Nephron (organoid): ENCODE measurements around the gene RPRD1A.
A peak's percentile ranks its signal among the peaks of the same experiment; 100 is the strongest.

Experiments
- H3K27ac Mint-ChIP-seq, 3 experiments: 2 replicates each; pipeline ENCODE4 v1.8.0; 2020; ENCODE audit warnings: mixed read lengths in 3 of 3, mild to moderate bottlenecking in 2 of 3, moderate library complexity in 1 of 3
- H3K27me3 Mint-ChIP-seq: 2 replicates; pipeline ENCODE4 v1.8.0; 2021; ENCODE audit warnings: low read depth, mild to moderate bottlenecking, moderate library complexity, mixed read lengths
- H3K36me3 Mint-ChIP-seq: 2 replicates; pipeline ENCODE4 v1.8.0; 2020; ENCODE audit warnings: low read depth, mixed read lengths
- H3K4me1 Mint-ChIP-seq: 2 replicates; pipeline ENCODE4 v1.8.0; 2020; ENCODE audit warnings: mixed read lengths
- H3K4me3 Mint-ChIP-seq, 3 experiments: 2 replicates each; pipeline ENCODE4 v1.8.0; 2020; ENCODE audit warnings: mild to moderate bottlenecking in 3 of 3, mixed read lengths in 3 of 3, moderate library complexity in 2 of 3
- H3K9me3 Mint-ChIP-seq: 2 replicates; pipeline ENCODE4 v1.8.0; 2020; ENCODE audit warnings: mixed read lengths
- TF ChIP-seq, protein P1 (sequence below), 3 experiments: fragments of 200-600 bp; sonication (generic); IDR thresholded peaks; one replicate each; pipeline ENCODE4 v1.5.0; 2021; ENCODE audit warnings: antibody characterized with exemption in 3 of 3; ENCODE audit not compliant: unreplicated experiment in 3 of 3

The RPRD1A gene

DNA sequence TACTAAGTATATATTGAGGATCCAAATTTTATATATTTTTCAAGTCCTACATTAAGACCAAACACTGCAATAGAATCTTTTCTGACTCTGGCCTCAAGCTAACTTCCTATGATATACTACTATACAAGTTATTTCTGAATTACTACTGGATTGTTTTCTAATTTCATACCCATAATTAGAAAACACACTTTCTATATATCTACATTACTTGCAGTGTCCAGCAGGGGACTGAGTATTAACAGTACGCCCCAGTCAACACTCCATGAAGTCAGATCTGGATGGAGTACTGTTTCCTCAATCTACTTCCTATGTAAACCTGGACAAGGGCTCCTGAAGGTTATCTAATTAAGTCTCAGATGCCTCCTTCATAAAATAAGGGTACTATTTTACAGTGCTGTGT lies 68.4 kb downstream of the RPRD1A start:
- Mint-ChIP-seq H3K27me3 (no peaks in the 10 kb centered on the region), H3K4me1 (no peaks in the 10 kb centered on the region), H3K36me3 (no peaks in the 10 kb centered on the region), H3K27ac (no peak overlapping the region), H3K9me3 (no peaks in the 10 kb centered on the region), H3K4me3 (no peak overlapping the region)
- TF ChIP-seq, protein P1, sequence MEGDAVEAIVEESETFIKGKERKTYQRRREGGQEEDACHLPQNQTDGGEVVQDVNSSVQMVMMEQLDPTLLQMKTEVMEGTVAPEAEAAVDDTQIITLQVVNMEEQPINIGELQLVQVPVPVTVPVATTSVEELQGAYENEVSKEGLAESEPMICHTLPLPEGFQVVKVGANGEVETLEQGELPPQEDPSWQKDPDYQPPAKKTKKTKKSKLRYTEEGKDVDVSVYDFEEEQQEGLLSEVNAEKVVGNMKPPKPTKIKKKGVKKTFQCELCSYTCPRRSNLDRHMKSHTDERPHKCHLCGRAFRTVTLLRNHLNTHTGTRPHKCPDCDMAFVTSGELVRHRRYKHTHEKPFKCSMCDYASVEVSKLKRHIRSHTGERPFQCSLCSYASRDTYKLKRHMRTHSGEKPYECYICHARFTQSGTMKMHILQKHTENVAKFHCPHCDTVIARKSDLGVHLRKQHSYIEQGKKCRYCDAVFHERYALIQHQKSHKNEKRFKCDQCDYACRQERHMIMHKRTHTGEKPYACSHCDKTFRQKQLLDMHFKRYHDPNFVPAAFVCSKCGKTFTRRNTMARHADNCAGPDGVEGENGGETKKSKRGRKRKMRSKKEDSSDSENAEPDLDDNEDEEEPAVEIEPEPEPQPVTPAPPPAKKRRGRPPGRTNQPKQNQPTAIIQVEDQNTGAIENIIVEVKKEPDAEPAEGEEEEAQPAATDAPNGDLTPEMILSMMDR (IDR thresholded peaks at IDR 0.05; ENCODE audit: unreplicated experiment in 3 of 3): peak; percentile 17 to 34 (median 30)

DNA sequence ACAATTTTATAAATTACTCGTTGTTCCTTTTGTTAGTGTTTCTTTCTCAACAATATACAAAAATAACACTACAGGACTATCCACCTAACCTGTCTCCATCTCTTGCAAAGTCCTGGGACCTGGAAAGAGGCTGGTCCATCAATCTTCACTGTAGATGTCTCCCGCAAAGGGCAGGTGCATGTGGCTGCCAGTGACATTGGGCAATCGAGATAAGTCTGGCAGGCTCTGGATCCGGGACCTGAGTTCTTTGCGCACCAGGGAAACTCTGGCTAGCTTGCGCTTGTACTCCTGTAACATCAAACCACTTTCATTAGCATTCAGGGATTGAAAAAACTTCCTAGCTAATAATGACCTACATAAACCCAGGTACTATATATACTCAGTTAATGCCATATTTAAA lies 74.3 kb downstream of the RPRD1A start:
- Mint-ChIP-seq H3K4me1 (no peaks in the 10 kb centered on the region), H3K27ac (no peak overlapping the region), H3K9me3 (no peaks in the 10 kb centered on the region), H3K4me3 (no peak overlapping the region), H3K36me3 (peaks cover 12% of the 10 kb centered on the region), H3K27me3 (no peaks in the 10 kb centered on the region)
- TF ChIP-seq, protein P1 (IDR thresholded peaks at IDR 0.05; ENCODE audit: unreplicated experiment in 3 of 3): no peak

DNA sequence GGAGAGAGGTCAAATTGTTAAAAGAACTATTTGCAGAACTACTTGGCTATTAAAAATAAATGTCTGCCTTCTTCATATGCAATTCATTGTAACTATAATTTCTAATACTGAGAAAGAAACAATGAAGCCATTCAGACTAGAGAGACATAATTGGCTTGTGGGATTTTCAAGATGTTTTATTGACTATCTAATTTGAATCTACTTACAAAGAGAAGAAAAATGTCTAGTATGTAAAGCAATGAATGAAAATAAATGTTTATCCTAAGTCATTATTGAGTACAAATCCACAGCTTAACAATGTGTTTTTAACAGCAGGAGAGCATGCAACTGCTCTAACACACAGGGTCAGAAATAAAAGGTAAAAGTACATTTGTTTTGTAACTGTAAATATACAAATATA lies 75.7 kb downstream of the RPRD1A start:
- peaks cover 18% of the 10 kb centered on the region for H3K36me3 Mint-ChIP-seq
- TF ChIP-seq, protein P1 (IDR thresholded peaks at IDR 0.05; ENCODE audit: unreplicated experiment in 3 of 3): no peak
- no peak overlapping the region for H3K4me3 Mint-ChIP-seq
- no peak overlapping the region for H3K27ac Mint-ChIP-seq
- H3K4me1 Mint-ChIP-seq: no peaks in the 10 kb centered on the region
- H3K27me3 Mint-ChIP-seq: no peaks in the 10 kb centered on the region
- H3K9me3 Mint-ChIP-seq: no peaks in the 10 kb centered on the region

DNA sequence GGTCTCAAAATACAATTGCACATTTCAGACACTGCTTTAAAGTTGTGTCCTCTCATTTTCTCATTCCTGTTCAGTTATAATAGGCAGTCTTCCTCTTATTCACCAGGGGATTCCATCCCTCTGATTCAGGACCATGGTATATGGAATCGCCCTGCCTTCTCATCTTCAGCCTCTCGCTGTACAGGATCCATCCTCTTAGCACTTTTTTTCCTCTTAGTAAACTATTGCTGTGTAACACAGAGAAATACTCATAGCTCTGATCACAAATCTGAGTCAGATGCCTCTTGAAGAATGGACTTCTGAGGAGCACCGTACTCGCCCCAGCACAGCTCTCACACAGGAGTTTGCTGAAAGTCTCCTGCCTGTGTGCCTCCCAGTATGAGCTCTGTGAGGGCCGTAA lies 83.5 kb downstream of the RPRD1A start:
- Mint-ChIP-seq H3K36me3 (peaks cover 56% of the 10 kb centered on the region), H3K4me1 (no peaks in the 10 kb centered on the region), H3K9me3 (no peaks in the 10 kb centered on the region), H3K4me3 (no peak overlapping the region), H3K27ac (no peak overlapping the region), H3K27me3 (no peaks in the 10 kb centered on the region)
- TF ChIP-seq, protein P1 (IDR thresholded peaks at IDR 0.05; ENCODE audit: unreplicated experiment in 3 of 3): no peak

DNA sequence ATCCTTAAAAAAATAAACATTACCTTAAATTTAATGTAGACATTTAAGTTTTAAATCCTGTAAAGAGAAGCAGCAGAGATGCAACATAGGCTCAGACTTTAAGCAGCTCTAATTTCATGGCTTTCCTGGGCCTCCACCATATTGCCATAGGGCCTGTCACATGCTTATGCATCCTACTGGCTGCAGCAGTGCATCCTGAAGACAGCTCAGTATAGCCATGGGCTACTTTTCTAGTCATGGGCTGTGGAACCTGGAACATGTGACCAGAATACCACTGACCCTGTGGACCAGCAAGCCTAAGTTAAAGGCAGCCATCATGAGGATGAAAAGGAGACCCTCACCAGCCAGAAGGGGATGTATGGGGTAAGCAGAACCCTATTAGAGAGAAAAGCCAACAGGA lies 84.2 kb downstream of the RPRD1A start:
- TF ChIP-seq, protein P1 (IDR thresholded peaks at IDR 0.05; ENCODE audit: unreplicated experiment in 3 of 3): no peak
- H3K27ac Mint-ChIP-seq: no peak overlapping the region
- no peaks in the 10 kb centered on the region for H3K27me3 Mint-ChIP-seq
- H3K4me1 Mint-ChIP-seq: no peaks in the 10 kb centered on the region
- H3K36me3 Mint-ChIP-seq: peaks cover 60% of the 10 kb centered on the region
- no peak overlapping the region for H3K4me3 Mint-ChIP-seq
- no peaks in the 10 kb centered on the region for H3K9me3 Mint-ChIP-seq

DNA sequence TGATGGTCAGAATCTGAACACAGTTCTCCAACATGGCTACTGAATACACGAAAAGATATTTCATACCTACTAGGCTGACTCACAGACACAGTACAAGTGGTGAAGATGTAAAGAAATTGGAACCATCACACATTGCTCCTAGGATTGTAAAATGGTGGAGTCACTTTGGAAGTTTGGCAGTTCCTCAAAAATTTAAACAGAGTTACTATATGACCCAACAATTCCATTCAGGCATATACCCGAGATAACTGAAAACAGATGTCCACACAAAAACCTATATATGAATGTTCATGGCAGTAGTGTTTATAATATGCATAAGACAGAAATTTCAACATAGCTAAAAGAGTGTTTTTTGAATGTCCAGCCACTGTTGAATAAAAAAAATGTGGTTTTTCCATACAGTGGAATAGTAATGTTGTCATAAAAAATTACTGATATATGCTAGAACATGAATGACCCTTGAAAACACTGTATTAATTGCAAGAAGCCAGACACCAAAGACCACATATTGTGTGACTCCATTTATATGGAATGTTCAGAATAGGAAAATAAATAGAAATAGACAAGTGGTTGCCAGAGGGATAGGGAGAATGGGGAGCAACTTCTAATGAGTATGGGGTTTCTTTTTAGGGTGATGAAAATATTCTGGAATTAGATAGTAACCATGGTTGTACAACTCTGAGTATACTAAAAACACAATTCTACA lies 84.8 kb downstream of the RPRD1A start:
- no peak overlapping the region for H3K4me3 Mint-ChIP-seq
- H3K27me3 Mint-ChIP-seq: no peaks in the 10 kb centered on the region
- H3K36me3 Mint-ChIP-seq: peaks cover 63% of the 10 kb centered on the region
- TF ChIP-seq, protein P1 (IDR thresholded peaks at IDR 0.05; ENCODE audit: unreplicated experiment in 3 of 3): no peak
- no peak overlapping the region for H3K27ac Mint-ChIP-seq
- no peaks in the 10 kb centered on the region for H3K9me3 Mint-ChIP-seq
- H3K4me1 Mint-ChIP-seq: no peaks in the 10 kb centered on the region
